NCI-H187 (cell line): ENCODE measurements around the gene CKMT1A.
"Not testable (repeated sequence)": the region's sequence is repeated elsewhere in the genome, so short reads cannot be mapped to it uniquely, and the experiment has no call there.

Experiments
- DNase-seq, 2 experiments: peaks; one replicate each; lab custom pipeline; 2025; lab: John Stamatoyannopoulos, UW

The CKMT1A gene

GRCh38 chr15:43693148-43694022, at the start of gene CKMT1A:
Gene CKMT1A (plus strand): TSS chr15:43693859. CDS start chr15:43694051, 192 bp downstream.
- not testable (repeated sequence) for DNase-seq

GRCh38 chr15:43648649-43649429, 44.8 kb upstream of the CKMT1A start, which contains the start of gene CATSPER2:
Gene CATSPER2 (minus strand): TSS chr15:43648844. CDS start chr15:43648061, 783 bp downstream.
- no peak for DNase-seq

GRCh38 chr15:43649430-43649926, 44.2 kb upstream of the CKMT1A start:
- DNase-seq, result not testable (repeated sequence)

- not testable (repeated sequence) for DNase-seq
Measured at GRCh38 chr15:43659727-43660126, 33.9 kb upstream of the CKMT1A start.

GRCh38 chr15:43662293-43662692, 31.4 kb upstream of the CKMT1A start:
- DNase-seq, result not testable (repeated sequence)

GRCh38 chr15:43663333-43663732, 30.3 kb upstream of the CKMT1A start:
- DNase-seq, result not testable (repeated sequence)

- not testable (repeated sequence) for DNase-seq
Measured at GRCh38 chr15:43666177-43666576, 27.5 kb upstream of the CKMT1A start.

- DNase-seq, result not testable (repeated sequence)
Measured at GRCh38 chr15:43674175-43674574, 19.5 kb upstream of the CKMT1A start.

- DNase-seq, result not testable (repeated sequence)
Measured at GRCh38 chr15:43689604-43690301, 3.9 kb upstream of the CKMT1A start.

- not testable (repeated sequence) for DNase-seq
Measured at GRCh38 chr15:43692679-43693078, 980 bp upstream of the CKMT1A start.

- no peak for DNase-seq
Measured at GRCh38 chr15:43702174-43702573, 8.5 kb downstream of the CKMT1A start.

GRCh38 chr15:43702701-43703424, 9.2 kb downstream of the CKMT1A start:
- no peak for DNase-seq

- not testable (repeated sequence) for DNase-seq
Measured at GRCh38 chr15:43710431-43711131, 16.9 kb downstream of the CKMT1A start.

GRCh38 chr15:43723151-43723550, 29.5 kb downstream of the CKMT1A start:
- DNase-seq, result no peak

GRCh38 chr15:43726306-43726705, 32.6 kb downstream of the CKMT1A start:
- DNase-seq, result not testable (repeated sequence)

- DNase-seq, result not testable (repeated sequence)
Measured at GRCh38 chr15:43728053-43728725, 34.5 kb downstream of the CKMT1A start.

GRCh38 chr15:43735416-43735815, 41.8 kb downstream of the CKMT1A start:
- no peak for DNase-seq

- DNase-seq, result peak; percentile 8 to 44
Measured at GRCh38 chr15:43746245-43746902, 52.7 kb downstream of the CKMT1A start, which contains the start of gene PDIA3. Gene PDIA3 (plus strand): TSS chr15:43746438. CDS start chr15:43746540, 102 bp downstream.

GRCh38 chr15:43746903-43747309, 53.2 kb downstream of the CKMT1A start:
- DNase-seq, result not testable (repeated sequence)
